ENCODE results near the gene CACNA1B. TPM values are rescaled to one million over a fixed set of nuclear protein-coding genes. Genes with fewer than 3 reads are reported as not detected.

CACNA1B gene
- total and polyA plus RNA-seq, 2 of the 13 experiments (the other 11 are each of a cell fraction or from before 2014, with no cell fraction given): under 0.01 to 0.04 TPM

DNA sequence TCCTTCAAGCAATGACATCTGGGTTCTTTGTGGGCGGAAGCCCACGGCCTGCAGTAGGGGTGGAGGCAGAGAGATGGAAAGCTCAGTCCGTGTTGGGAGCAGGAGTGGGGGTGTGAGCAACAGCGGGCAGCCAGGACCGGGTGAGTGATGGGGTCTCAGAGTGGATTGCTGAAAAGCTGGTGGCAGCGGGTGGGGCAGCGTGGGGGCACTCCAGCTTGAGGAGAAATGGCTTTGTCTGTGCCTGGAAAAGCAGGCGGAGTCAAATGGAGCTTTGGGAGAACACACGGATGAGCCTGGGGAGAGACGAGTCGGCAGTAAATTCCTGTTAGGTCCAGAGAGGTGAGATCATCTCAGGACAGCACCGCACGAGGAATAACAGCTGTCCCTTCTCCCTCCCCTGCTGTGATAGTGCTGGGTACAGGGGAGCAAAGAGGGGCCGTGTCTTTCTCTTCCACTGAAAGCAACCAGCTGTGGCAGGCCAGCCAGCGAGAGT is 42.1 kb downstream of the CACNA1B start:
- Histone ChIP-seq H3K27me3 (ENCODE audit: control insufficient read depth in 1 of 2, insufficient read depth in 2 of 2, low read length in 2 of 2) (peaks cover 8 to 28% of the 10 kb centered on the region in 2 experiments; a peak in 4 of 5 replicates), H3K79me2 (ENCODE audit: insufficient read depth, low read length) (no peaks in the 10 kb centered on the region), H3K4me2 (ENCODE audit: low read depth, low read length) (no peak overlapping the region), H3K36me3 (replicated peaks in 1 of 2; ENCODE audit: control insufficient read depth in 1 of 2, insufficient read depth in 2 of 2, low read length in 2 of 2) (no peaks in the 10 kb centered on the region), H4K20me1 (ENCODE audit: insufficient read depth, low read length) (no peaks in the 10 kb centered on the region), H3K4me3 (replicated peaks in 1 of 3; ENCODE audit: insufficient read depth in 1 of 3, low read depth in 2 of 3, low read length in 3 of 3) (no peak overlapping the region), H3K27ac (ENCODE audit: extremely low read length, insufficient read depth, low read length) (no peak overlapping the region), H2AFZ (ENCODE audit: low read length) (no peak overlapping the region), H3K9ac (ENCODE audit: insufficient read depth, low read depth, low read length) (no peak overlapping the region), H3K4me1 (ENCODE audit: insufficient read depth, low read length) (no peaks in the 10 kb centered on the region), H3K9me3 (ENCODE audit: low read length) (no peaks in the 10 kb centered on the region)
- no peak for DNase-seq (ENCODE audit: low spot score)
- in situ Hi-C loops (cut with HindIII; ENCODE audit: extremely low pct_ligation_motif_present, low pct_unique_long_range_greater_than_20kb): no loop called here
- CTCF ChIA-PET (ENCODE audit: low intra/inter-chr PET ratio, low total read pairs): no interaction called here
- intact Hi-C loops (cut with micrococcal nuclease; ENCODE audit: unreplicated experiment): no loop called here
- 13% methylated on average over 15 of the region's 15 CpGs for WGBS (ENCODE audit: low lambda C conversion rate)
- no peak for FAIRE-seq
- POLR2A ChIA-PET: no interaction called here
- no peak for ATAC-seq
- no TSS peak for BruUV-seq (replicated peaks)
- TF ChIP-seq RELA (CRISPR knock-in tag; IDR thresholded peaks at IDR 0.05): no peak
- TF ChIP-seq, protein P1, sequence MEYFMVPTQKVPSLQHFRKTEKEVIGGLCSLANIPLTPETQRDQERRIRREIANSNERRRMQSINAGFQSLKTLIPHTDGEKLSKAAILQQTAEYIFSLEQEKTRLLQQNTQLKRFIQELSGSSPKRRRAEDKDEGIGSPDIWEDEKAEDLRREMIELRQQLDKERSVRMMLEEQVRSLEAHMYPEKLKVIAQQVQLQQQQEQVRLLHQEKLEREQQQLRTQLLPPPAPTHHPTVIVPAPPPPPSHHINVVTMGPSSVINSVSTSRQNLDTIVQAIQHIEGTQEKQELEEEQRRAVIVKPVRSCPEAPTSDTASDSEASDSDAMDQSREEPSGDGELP (IDR thresholded peaks at IDR 0.05; ENCODE audit: borderline replicate concordance, low read depth): no peak
- TF ChIP-seq SYNCRIP (IDR thresholded peaks at IDR 0.05; ENCODE audit: insufficient read depth, low read depth, low read length): no peak
- TF ChIP-seq, protein P2, sequence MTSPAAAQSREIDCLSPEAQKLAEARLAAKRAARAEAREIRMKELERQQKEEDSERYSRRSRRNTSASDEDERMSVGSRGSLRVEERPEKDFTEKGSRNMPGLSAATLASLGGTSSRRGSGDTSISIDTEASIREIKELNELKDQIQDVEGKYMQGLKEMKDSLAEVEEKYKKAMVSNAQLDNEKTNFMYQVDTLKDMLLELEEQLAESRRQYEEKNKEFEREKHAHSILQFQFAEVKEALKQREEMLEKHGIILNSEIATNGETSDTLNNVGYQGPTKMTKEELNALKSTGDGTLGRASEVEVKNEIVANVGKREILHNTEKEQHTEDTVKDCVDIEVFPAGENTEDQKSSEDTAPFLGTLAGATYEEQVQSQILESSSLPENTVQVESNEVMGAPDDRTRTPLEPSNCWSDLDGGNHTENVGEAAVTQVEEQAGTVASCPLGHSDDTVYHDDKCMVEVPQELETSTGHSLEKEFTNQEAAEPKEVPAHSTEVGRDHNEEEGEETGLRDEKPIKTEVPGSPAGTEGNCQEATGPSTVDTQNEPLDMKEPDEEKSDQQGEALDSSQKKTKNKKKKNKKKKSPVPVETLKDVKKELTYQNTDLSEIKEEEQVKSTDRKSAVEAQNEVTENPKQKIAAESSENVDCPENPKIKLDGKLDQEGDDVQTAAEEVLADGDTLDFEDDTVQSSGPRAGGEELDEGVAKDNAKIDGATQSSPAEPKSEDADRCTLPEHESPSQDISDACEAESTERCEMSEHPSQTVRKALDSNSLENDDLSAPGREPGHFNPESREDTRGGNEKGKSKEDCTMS (CRISPR knock-in tag; conservative IDR thresholded peaks at IDR 0.05): no peak

DNA sequence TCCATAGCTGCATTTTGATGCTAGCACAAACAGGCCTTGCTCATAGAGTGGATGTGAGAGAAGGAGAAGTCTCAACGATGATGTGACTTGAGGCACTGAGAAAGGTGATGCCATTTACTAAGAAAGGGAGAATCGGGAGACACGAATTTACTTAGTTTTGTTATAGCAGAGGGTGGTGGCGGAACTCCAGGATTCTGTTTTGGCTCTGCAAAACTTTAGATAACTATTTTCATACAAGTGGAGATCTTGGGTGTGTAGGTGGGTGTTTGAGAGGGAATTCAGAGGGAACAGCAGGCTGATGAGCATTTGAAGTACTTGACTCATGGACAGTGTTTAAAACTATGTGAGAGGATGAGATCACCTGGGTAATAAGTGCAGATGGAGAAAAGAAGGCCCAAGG is 43.2 kb downstream of the CACNA1B start:
- ChIA-PET POLR2A (no interaction called here), CTCF (ENCODE audit: low intra/inter-chr PET ratio, low total read pairs) (no interaction called here)
- intact Hi-C loops (cut with micrococcal nuclease; ENCODE audit: unreplicated experiment): no loop called here
- whole genome bisulfite sequencing (ENCODE audit: low lambda C conversion rate): 14% methylated on average over 4 of the region's 4 CpGs
- no peaks in the 10 kb centered on the region for H4K20me1 ChIP-seq (ENCODE audit: insufficient read depth, low read length)
- no peak overlapping the region for H3K27ac ChIP-seq (ENCODE audit: extremely low read length, insufficient read depth, low read length)
- no peak overlapping the region for H3K4me2 ChIP-seq (ENCODE audit: low read depth, low read length)
- H3K9me3 ChIP-seq (ENCODE audit: low read length): no peaks in the 10 kb centered on the region
- no peaks in the 10 kb centered on the region for H3K4me1 ChIP-seq (ENCODE audit: insufficient read depth, low read length)
- H3K9ac ChIP-seq (ENCODE audit: insufficient read depth, low read depth, low read length): no peak overlapping the region
- DNase-seq (ENCODE audit: low spot score): no peak
- peaks cover 8 to 31% of the 10 kb centered on the region in 2 experiments; a peak in 4 of 5 replicates for H3K27me3 ChIP-seq (ENCODE audit: control insufficient read depth in 1 of 2, insufficient read depth in 2 of 2, low read length in 2 of 2)
- FAIRE-seq: no peak
- TF ChIP-seq ZZZ3 (CRISPR knock-in tag; IDR thresholded peaks at IDR 0.05; ENCODE audit: borderline replicate concordance) (no peak), CHD2 (IDR thresholded peaks at IDR 0.05; ENCODE audit: low read depth, low read length) (no peak), SOX5 (CRISPR knock-in tag; IDR thresholded peaks at IDR 0.05; ENCODE audit: borderline replicate concordance) (no peak), ZNF773 (CRISPR knock-in tag; IDR thresholded peaks at IDR 0.05; ENCODE audit: borderline replicate concordance) (no peak), ATAD3A (CRISPR knock-in tag; IDR thresholded peaks at IDR 0.05) (no peak), ATF7-NPFF (CRISPR knock-in tag; IDR thresholded peaks at IDR 0.05; ENCODE audit: low read depth) (no peak)
- TF ChIP-seq, protein P3, sequence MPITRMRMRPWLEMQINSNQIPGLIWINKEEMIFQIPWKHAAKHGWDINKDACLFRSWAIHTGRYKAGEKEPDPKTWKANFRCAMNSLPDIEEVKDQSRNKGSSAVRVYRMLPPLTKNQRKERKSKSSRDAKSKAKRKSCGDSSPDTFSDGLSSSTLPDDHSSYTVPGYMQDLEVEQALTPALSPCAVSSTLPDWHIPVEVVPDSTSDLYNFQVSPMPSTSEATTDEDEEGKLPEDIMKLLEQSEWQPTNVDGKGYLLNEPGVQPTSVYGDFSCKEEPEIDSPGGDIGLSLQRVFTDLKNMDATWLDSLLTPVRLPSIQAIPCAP (CRISPR knock-in tag; IDR thresholded peaks at IDR 0.05; ENCODE audit: low read depth): no peak
- TF ChIP-seq, protein P4, sequence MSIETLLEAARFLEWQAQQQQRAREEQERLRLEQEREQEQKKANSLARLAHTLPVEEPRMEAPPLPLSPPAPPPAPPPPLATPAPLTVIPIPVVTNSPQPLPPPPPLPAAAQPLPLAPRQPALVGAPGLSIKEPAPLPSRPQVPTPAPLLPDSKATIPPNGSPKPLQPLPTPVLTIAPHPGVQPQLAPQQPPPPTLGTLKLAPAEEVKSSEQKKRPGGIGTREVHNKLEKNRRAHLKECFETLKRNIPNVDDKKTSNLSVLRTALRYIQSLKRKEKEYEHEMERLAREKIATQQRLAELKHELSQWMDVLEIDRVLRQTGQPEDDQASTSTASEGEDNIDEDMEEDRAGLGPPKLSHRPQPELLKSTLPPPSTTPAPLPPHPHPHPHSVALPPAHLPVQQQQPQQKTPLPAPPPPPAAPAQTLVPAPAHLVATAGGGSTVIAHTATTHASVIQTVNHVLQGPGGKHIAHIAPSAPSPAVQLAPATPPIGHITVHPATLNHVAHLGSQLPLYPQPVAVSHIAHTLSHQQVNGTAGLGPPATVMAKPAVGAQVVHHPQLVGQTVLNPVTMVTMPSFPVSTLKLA (IDR thresholded peaks at IDR 0.05): no peak
- no peak overlapping the region for H3K4me3 ChIP-seq (replicated peaks in 1 of 3; ENCODE audit: insufficient read depth in 1 of 3, low read depth in 2 of 3, low read length in 3 of 3)
- in situ Hi-C loops (cut with HindIII; ENCODE audit: extremely low pct_ligation_motif_present, low pct_unique_long_range_greater_than_20kb): no loop called here
- no peaks in the 10 kb centered on the region for H3K79me2 ChIP-seq (ENCODE audit: insufficient read depth, low read length)
- H2AFZ ChIP-seq (ENCODE audit: low read length): no peak overlapping the region
- no peak for ATAC-seq
- no peaks in the 10 kb centered on the region for H3K36me3 ChIP-seq (replicated peaks in 1 of 2; ENCODE audit: control insufficient read depth in 1 of 2, insufficient read depth in 2 of 2, low read length in 2 of 2)
- BruUV-seq (replicated peaks): no TSS peak

All from HepG2 (cell line).